Heart left ventricle (tissue), 16 donors: ENCODE data around the gene VDR. TPM values are rescaled to one million over a fixed set of nuclear protein-coding genes. Genes with fewer than 3 reads are reported as not detected.

ENCODE experiments used
- ATAC-seq, 4 donors: fragments of 200-7000 bp; cut with Tn5 transposase; one replicate each; pipeline ENCODE4 v1.9.1; 2020 to 2022; ENCODE audit warnings: moderate library complexity in 4 of 4, mild to moderate bottlenecking in 3 of 4, moderate number of reproducible peaks in 1 of 4
- DNase-seq, 5 donors: peaks; one replicate each; pipeline ENCODE4 v3.0.0-alpha.2; 2020
- H3K27ac ChIP-seq, 12 donors: fragments of 200-600 bp; sonication (generic) in 4 of 12; one replicate each; pipeline versions ENCODE4 v1.5.0 to v1.8.0; 2016 to 2022; ENCODE audit warnings: mild to moderate bottlenecking in 2 of 12
- H3K27me3 ChIP-seq, 9 donors: fragments of 200-600 bp; sonication (generic) in 2 of 9; one replicate each; pipeline versions ENCODE4 v1.5.1 to v1.8.0; 2016 to 2022; ENCODE audit warnings: mild to moderate bottlenecking in 3 of 9
- H3K36me3 ChIP-seq, 9 donors: fragments of 200-600 bp; sonication (generic) in 2 of 9; one replicate each; pipeline versions ENCODE4 v1.5.0 to v1.8.0; 2018 to 2022; ENCODE audit warnings: mild to moderate bottlenecking in 2 of 9
- H3K4me1 ChIP-seq, 12 donors: fragments of 200-600 bp; sonication (generic) in 4 of 12; one replicate each; pipeline versions ENCODE4 v1.5.0 to v1.8.0; 2016 to 2022; ENCODE audit warnings: mild to moderate bottlenecking in 3 of 12
- H3K4me3 ChIP-seq, 12 donors: fragments of 200-600 bp; sonication (generic) in 4 of 12; one replicate each; pipeline versions ENCODE4 v1.5.0 to v1.8.0; 2017 to 2022; ENCODE audit warnings: mild to moderate bottlenecking in 9 of 12, moderate library complexity in 4 of 12
- H3K9me3 ChIP-seq, 12 donors: fragments of 200-600 bp; sonication (generic) in 4 of 12; one replicate each; pipeline versions ENCODE4 v1.5.0 to v1.8.0; 2016 to 2022; ENCODE audit warnings: mild to moderate bottlenecking in 1 of 12
- POLR2A ChIP-seq, 2 donors: fragments of 450-650 bp; IDR thresholded peaks; one replicate each; pipeline ENCODE4 v1.6.1; 2017; ENCODE audit warnings: antibody characterized with exemption in 2 of 2, mild to moderate bottlenecking in 2 of 2, moderate library complexity in 2 of 2
- WGBS, 4 donors: extraction: QIAGEN DNeasy Blood & Tissue Kit in 2 of 4; methylation state at CpG; one replicate each; pipeline versions ENCODE4 v1.1.5 to v1.1.7; 2013 to 2018; 5-methylcytosine and 5-hydroxymethylcytosine counted together
- intact Hi-C, 10 donors: fragments of 100-400 bp; cut with DNase I; formaldehyde crosslinking; loops; one replicate each; pipeline versions ENCODE4 v1.11.1 to v1.14.2; 2022
- polyA plus RNA-seq, 2 donors: library from polyadenylated mRNA; stranded (reverse); fragments of 200-250 nt; gene quantifications; one replicate each; pipeline ENCODE4 v1.2.3, GENCODE V29; 2013
- total RNA-seq, 9 donors: library from RNA; depleted of rRNA in 2 of 9; stranded (reverse); fragments of >200 nt in 2 of 9; fragmentation: NEBNext Ultra II Directional in 3 of 9; extraction: Animal tissue kit (Norgen Biotek cat#: 25700) in 3 of 9; gene quantifications; one replicate each; pipeline versions ENCODE4 v1.1.0 to v1.2.4, GENCODE V29; 2016 to 2023
- TF ChIP-seq, protein P1 (sequence below), 12 donors: fragments of 200-600 bp; sonication (generic) in 4 of 12; IDR thresholded peaks; one replicate each; pipeline versions ENCODE4 v1.5.0 to v1.8.0; 2018 to 2022; ENCODE audit warnings: antibody characterized with exemption in 12 of 12, mild to moderate bottlenecking in 5 of 12
- donor health status: ischemic (EF 13 %, LVEDD 7.1; RV severe dilation, severe dysfunction).
- donor health status: healthy with polysubstance abuse.
- donor health status: DM: no; HTN: yes; CAD: no.
- donor health status: DM: no; HTN: no; CAD: no.
- donor health status: ischemic (EF 25% LVEDD 6.9; RV normal size, moderate dysfunction).
- donor health status: ischemic (EF 25% LVEDD 5.7; RV mildly dilated, moderate dysfunction).
- donor health status: healthy.
- donor health status: DM: yes; HTN: yes; CAD: no.
- donor health status: ischemic (EF 35%, LVEDD 5.7; RV mildly dilated, moderate dysfunction).
- donor health status: nonischemic (EF 11% LVEDD 7.7; RV severe dilation, severe dysfunction).
- donor health status: DM: yes; HTN: yes; CAD: no.
- donor health status: PGD.
- donor health status: ischemic (EF 29% LVEDD 5.4; RV normal size, mild dysfunction).
- donor health status: nonischemic (EF 23%, LVEDD 6.1; RV moderate dilation, normal function).

VDR gene
- total and polyA plus RNA-seq, 11 donors, result 0.15 to 4.3 (median 0.63) TPM

DNA sequence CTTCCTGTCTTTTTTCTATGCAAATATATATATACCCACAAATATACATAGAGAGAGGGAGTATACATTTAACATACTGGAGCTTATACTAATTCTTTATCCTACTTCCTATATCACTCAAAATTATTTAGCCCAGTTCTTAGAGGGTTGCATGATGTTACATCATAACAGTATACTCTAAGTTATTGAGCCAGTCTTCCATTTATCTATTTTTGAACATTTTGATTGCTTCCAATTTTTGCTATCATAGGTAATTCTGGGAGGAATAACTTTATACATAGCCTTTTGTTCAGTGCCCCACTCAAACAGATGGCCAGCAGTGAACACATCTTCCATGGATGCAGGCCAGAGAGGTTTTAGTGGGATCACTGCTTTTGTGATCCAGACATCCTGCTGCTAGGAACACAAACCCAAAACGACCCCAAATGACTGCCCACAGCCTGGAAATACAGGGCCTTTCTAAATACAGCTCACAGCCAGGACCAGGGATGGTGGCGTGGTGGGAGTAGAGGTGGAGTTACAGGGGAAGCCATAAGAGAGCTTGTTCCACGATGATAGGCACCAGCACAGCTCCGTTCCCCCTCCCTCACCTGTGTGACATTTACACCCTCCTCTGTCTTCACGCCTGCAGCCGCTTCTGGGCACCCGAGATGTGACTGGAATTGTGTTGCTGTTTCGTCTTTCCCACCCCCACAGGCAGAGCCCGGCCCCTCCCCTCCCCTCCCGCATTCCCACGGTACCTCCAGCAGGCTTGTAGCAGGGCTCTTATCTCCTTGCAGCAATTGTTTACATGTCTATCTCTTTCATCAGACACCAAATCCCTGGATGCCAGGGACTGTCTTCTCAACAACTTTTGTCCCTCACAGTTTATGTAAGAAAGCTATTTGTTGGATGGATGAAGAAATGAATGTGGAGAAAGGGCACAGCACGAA, 54.4 kb downstream of the VDR start:
- ATAC-seq, result no peak
- no peak for DNase-seq
- WGBS, 4 donors, result 69 to 77% (median 74%) methylated on average over 12 of the region's 12 CpGs
- intact Hi-C loops, result no loop called here
- no peak overlapping the region for H3K4me3 ChIP-seq
- peaks cover 0 to 5% (median 0%) of the 10 kb centered on the region in 12 donors for H3K4me1 ChIP-seq
- H3K27ac ChIP-seq, result no peak overlapping the region
- no peaks in the 10 kb centered on the region for H3K9me3 ChIP-seq
- no peaks in the 10 kb centered on the region for H3K27me3 ChIP-seq
- TF ChIP-seq, protein P1, sequence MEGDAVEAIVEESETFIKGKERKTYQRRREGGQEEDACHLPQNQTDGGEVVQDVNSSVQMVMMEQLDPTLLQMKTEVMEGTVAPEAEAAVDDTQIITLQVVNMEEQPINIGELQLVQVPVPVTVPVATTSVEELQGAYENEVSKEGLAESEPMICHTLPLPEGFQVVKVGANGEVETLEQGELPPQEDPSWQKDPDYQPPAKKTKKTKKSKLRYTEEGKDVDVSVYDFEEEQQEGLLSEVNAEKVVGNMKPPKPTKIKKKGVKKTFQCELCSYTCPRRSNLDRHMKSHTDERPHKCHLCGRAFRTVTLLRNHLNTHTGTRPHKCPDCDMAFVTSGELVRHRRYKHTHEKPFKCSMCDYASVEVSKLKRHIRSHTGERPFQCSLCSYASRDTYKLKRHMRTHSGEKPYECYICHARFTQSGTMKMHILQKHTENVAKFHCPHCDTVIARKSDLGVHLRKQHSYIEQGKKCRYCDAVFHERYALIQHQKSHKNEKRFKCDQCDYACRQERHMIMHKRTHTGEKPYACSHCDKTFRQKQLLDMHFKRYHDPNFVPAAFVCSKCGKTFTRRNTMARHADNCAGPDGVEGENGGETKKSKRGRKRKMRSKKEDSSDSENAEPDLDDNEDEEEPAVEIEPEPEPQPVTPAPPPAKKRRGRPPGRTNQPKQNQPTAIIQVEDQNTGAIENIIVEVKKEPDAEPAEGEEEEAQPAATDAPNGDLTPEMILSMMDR (IDR thresholded peaks at IDR 0.05), result no peak
- no peak for TF ChIP-seq POLR2A (IDR thresholded peaks at IDR 0.05)
- peaks cover 0 to 23% (median 0%) of the 10 kb centered on the region in 9 donors for H3K36me3 ChIP-seq

DNA sequence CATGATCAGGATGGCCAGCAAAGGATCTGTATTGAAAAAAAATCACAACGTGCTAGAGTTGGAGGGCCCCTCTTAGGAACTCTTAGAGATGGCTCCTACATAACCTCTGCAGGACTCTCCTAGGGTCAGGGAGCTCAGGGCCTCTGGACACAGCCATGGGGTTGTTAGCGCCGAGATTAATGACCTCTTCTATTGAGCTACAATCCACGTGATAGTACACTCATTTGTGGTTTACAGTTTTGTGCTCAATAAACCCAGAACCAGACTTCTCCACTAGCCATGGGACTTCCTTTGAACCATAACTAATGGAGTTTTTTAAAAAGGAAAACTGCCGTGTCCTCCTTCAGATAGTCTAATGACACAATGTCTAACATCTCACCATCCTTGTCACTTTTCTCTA, 55.5 kb downstream of the VDR start:
- no peak for ATAC-seq
- peaks cover 0 to 5% (median 0%) of the 10 kb centered on the region in 12 donors for H3K4me1 ChIP-seq
- no peaks in the 10 kb centered on the region for H3K9me3 ChIP-seq
- no peak overlapping the region for H3K27ac ChIP-seq
- no peaks in the 10 kb centered on the region for H3K27me3 ChIP-seq
- H3K4me3 ChIP-seq, result no peak overlapping the region
- WGBS, 4 donors, result 68 to 84% (median 73%) methylated on average over 5 of the region's 5 CpGs
- intact Hi-C loops, result no loop called here
- H3K36me3 ChIP-seq, result peaks cover 0 to 19% (median 0%) of the 10 kb centered on the region in 9 donors
- TF ChIP-seq, protein P1 (IDR thresholded peaks at IDR 0.05), result no peak
- TF ChIP-seq POLR2A (IDR thresholded peaks at IDR 0.05), result no peak
- DNase-seq, result no peak

DNA sequence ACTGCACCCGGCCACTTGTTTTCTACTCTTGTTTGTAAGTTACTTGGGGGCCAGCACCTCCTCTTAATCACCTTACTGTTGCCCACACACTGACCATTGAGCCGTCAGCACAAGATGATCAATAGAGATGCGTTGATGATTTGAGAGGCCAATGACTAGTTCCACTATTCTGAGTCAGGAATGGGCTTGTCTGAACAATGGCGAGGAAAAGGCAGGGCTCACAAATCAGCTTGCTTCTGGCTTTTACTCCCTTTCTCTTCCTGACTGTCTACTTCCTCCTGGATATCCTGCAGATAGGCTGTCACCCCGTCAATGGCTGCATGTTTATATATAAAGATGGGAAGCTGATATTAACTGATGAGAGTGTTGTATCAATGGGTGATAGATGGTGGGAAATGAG, 55.9 kb downstream of the VDR start:
- no peak for ATAC-seq
- no peak for TF ChIP-seq POLR2A (IDR thresholded peaks at IDR 0.05)
- H3K9me3 ChIP-seq, result no peaks in the 10 kb centered on the region
- H3K4me3 ChIP-seq, result no peak overlapping the region
- no peak overlapping the region for H3K27ac ChIP-seq
- WGBS, 4 donors, result 59 to 79% (median 65%) methylated on average over 5 of the region's 5 CpGs
- intact Hi-C loops, result no loop called here
- no peak for DNase-seq
- peaks cover 0 to 15% (median 0%) of the 10 kb centered on the region in 9 donors for H3K36me3 ChIP-seq
- H3K4me1 ChIP-seq, result peaks cover 0 to 5% (median 0%) of the 10 kb centered on the region in 12 donors
- H3K27me3 ChIP-seq, result no peaks in the 10 kb centered on the region

DNA sequence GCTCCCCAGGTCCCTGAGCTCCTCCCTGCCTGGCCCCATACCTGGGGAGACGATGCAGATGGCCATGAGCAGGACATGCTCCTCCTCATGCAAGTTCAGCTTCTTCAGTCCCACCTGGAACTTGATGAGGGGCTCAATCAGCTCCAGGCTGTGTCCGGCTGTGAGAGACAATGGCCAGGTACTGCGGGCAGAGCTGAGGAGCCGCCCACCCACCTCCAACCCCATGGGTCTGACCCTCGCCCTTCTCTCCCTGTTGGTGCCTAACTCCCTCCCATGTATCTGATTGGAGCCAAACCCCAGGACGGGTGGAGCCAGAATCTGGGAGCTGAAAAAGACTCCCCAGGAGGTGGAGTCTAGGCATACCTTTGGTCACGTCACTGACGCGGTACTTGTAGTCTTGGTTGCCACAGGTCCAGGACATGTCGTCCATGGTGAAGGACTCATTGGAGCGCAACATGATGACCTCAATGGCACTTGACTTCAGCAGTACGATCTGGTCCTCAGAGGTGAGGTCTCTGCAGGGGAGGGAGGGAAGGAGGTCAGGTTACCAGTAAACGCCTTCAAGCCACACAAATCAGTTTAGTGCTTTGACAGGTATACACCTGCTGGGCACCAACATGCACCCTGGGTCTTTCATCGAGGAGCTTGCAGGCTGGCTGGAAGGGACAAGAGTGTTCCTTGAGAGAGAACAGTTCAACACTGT, 58.3 kb downstream of the VDR start:
- intact Hi-C loops, result no loop called here
- ATAC-seq (no peak), DNase-seq (no peak)
- H3K9me3 ChIP-seq, result no peaks in the 10 kb centered on the region
- H3K27ac ChIP-seq, result no peak overlapping the region
- peaks cover 0 to 8% (median 0%) of the 10 kb centered on the region in 9 donors for H3K36me3 ChIP-seq
- H3K27me3 ChIP-seq, result no peaks in the 10 kb centered on the region
- TF ChIP-seq, protein P1 (IDR thresholded peaks at IDR 0.05), result no peak
- TF ChIP-seq POLR2A (IDR thresholded peaks at IDR 0.05), result no peak
- WGBS, 4 donors, result 90 to 96% (median 95%) methylated on average over 10 to 14 of the region's 14 CpGs
- peaks cover 0 to 5% (median 0%) of the 10 kb centered on the region in 12 donors for H3K4me1 ChIP-seq
- H3K4me3 ChIP-seq, result no peak overlapping the region
